ENCODE results near the gene TPM3. TPM values are rescaled to one million over a fixed set of nuclear protein-coding genes. Genes with fewer than 3 reads are reported as not detected.
"Not testable (repeated sequence)": the region's sequence is repeated elsewhere in the genome, so short reads cannot be mapped to it uniquely, and the experiment has no call there.

Gene TPM3
- total RNA-seq, 1 donor from 2014 or later: 279 TPM

DNA sequence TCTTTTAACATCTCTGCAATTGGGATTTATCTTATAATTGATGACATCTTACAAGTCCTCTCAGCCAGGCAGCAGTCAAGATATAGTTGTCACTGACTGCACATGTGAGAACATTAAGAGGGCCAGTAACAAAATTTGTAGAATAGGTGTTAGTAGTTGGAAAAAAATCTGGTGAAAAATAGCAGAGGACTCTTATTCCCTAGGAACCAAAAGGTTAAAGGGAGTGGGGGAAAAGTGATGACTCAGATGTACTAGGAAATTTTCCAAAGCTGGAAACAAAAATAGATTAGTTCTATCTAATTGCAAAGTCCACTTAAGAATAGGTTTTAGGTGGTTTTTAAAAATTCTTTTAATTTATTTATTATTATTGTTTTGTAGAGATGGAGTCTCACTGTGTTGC is 40.6 kb downstream of the TPM3 start:
- no peak for FAIRE-seq

DNA sequence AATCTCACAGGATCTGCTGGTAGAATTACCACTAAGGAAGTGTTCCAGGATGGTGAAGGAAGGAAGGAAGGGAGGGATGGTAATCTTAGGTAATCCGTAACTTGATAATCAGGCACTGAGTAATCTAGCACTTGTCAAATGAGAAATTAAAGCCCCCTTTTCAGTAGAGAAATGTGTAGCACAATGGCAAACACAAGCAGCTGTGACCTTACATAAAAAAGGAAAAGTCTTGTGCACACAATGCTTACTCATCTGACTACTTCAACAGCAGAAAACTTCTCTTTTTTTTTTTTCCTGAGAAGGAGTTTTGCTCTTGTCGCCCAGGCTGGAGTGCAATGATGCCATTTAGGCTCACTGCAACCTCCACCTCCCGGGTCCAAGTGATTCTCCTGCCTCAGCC is 43.1 kb downstream of the TPM3 start:
- no peak for FAIRE-seq
- Histone ChIP-seq H3K27me3 (ENCODE audit: control insufficient read depth, insufficient read depth, low read length) (no peaks in the 10 kb centered on the region), H3K4me3 (ENCODE audit: low read depth, low read length) (no peak overlapping the region), H3K36me3 (ENCODE audit: control insufficient read depth, insufficient read depth, low read length) (no peaks in the 10 kb centered on the region)
- DNase-seq (ENCODE audit: low read depth): peak; percentile 21
- TF ChIP-seq, protein P1, sequence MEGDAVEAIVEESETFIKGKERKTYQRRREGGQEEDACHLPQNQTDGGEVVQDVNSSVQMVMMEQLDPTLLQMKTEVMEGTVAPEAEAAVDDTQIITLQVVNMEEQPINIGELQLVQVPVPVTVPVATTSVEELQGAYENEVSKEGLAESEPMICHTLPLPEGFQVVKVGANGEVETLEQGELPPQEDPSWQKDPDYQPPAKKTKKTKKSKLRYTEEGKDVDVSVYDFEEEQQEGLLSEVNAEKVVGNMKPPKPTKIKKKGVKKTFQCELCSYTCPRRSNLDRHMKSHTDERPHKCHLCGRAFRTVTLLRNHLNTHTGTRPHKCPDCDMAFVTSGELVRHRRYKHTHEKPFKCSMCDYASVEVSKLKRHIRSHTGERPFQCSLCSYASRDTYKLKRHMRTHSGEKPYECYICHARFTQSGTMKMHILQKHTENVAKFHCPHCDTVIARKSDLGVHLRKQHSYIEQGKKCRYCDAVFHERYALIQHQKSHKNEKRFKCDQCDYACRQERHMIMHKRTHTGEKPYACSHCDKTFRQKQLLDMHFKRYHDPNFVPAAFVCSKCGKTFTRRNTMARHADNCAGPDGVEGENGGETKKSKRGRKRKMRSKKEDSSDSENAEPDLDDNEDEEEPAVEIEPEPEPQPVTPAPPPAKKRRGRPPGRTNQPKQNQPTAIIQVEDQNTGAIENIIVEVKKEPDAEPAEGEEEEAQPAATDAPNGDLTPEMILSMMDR (IDR thresholded peaks at IDR 0.05; ENCODE audit: insufficient read depth, low read length, severe bottlenecking): no peak

More for the DNA sequence above, 40.6 kb downstream of the TPM3 start:
- no peak for DNase-seq (ENCODE audit: low read depth)
- no peak overlapping the region for H3K4me3 ChIP-seq (ENCODE audit: low read depth, low read length)
- no peaks in the 10 kb centered on the region for H3K36me3 ChIP-seq (ENCODE audit: control insufficient read depth, insufficient read depth, low read length)
- TF ChIP-seq, protein P1 (IDR thresholded peaks at IDR 0.05; ENCODE audit: insufficient read depth, low read length, severe bottlenecking): no peak
- no peaks in the 10 kb centered on the region for H3K27me3 ChIP-seq (ENCODE audit: control insufficient read depth, insufficient read depth, low read length)

DNA sequence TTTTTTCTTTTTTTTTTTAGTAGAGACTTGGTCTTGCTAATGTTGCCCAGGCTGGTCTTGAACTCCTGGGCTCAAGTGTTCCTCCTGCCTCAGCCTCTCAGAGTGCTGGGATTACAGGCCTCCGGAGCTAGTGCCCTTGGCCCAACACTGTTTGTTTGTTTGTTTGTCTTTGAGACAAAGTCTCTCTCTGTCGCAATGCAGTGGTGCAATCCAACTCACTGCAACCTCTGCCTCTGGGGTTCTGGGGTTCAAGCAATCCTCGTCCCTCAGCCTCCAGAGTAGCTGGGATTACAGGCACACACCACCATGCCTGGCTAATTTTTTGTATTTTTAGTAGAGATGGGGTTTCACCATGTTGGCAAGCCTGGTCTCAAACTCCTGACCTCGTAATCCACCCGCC is 44.4 kb downstream of the TPM3 start:
- H3K27me3 ChIP-seq (ENCODE audit: control insufficient read depth, insufficient read depth, low read length); DNase-seq (ENCODE audit: low read depth); FAIRE-seq; H3K4me3 ChIP-seq (ENCODE audit: low read depth, low read length); H3K36me3 ChIP-seq (ENCODE audit: control insufficient read depth, insufficient read depth, low read length): not testable (repeated sequence)

DNA sequence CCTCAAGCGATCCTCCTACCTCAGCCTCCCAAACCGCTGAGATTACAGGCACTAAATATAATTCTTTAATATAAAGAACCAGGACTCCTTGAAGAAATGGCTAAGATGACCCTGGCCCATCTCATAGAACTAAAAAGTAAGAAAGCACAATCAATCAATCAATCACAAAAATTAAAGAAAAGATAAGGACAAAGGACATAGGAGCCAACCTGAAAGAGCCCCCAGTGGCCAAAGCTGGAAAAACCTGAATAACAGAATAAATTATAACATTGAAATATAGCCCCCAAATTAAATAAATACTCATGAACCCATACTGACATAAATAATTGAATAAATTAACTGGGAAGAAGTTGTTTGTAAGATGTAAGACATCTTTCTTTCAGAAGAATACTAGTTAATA is 45.9 kb downstream of the TPM3 start:
- Histone ChIP-seq H3K4me3 (ENCODE audit: low read depth, low read length) (no peak overlapping the region), H3K36me3 (ENCODE audit: control insufficient read depth, insufficient read depth, low read length) (no peaks in the 10 kb centered on the region), H3K27me3 (ENCODE audit: control insufficient read depth, insufficient read depth, low read length) (no peaks in the 10 kb centered on the region)
- DNase-seq (ENCODE audit: low read depth) (no peak), FAIRE-seq (no peak)
- TF ChIP-seq, protein P1 (IDR thresholded peaks at IDR 0.05; ENCODE audit: insufficient read depth, low read length, severe bottlenecking): peak; percentile 10

DNA sequence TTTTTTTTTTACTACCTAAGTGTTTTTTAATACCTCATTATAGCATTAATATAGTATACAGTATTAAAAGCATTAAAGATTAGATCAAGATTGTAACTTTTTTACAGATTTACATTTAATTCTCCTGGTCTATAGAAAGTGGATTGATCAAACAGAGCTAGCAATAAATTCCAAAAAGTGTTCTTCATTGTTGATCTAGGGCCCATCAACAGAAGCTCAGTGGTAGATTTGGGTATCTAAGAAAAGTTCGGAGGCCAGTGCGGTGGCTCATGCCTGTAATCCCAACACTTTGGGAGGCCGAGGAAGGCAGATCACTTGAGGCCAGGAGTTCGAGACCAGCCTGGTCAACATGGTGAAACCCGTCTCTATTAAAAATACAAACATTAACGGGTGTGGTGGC is 49.5 kb downstream of the TPM3 start:
- Histone ChIP-seq H3K4me3 (ENCODE audit: low read depth, low read length) (no peak overlapping the region), H3K27me3 (ENCODE audit: control insufficient read depth, insufficient read depth, low read length) (no peaks in the 10 kb centered on the region), H3K36me3 (ENCODE audit: control insufficient read depth, insufficient read depth, low read length) (no peaks in the 10 kb centered on the region)
- DNase-seq (ENCODE audit: low read depth) (no peak), FAIRE-seq (no peak)
- TF ChIP-seq, protein P1 (IDR thresholded peaks at IDR 0.05; ENCODE audit: insufficient read depth, low read length, severe bottlenecking): no peak

DNA sequence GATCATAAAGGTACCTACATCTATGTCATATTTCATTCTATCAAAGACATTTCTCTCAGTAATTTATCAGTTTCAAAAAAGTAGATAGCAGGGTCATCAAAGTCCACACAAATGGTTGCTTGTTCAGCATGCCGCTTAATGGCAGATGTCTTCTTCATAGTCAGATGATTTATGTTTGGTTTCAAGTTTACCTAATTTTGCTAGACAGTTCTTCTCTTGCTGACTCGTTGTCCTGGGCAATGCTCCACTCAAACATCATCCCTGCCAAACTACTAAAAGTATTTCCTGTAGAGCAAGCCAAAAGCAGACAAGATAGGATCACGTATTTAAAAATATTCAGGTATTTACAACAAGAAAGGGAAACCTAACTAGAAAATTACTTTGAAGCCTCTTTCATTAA is 50.7 kb downstream of the TPM3 start:
- FAIRE-seq (no peak), DNase-seq (ENCODE audit: low read depth) (no peak)
- H3K27me3 ChIP-seq (ENCODE audit: control insufficient read depth, insufficient read depth, low read length): no peaks in the 10 kb centered on the region
- TF ChIP-seq, protein P1 (IDR thresholded peaks at IDR 0.05; ENCODE audit: insufficient read depth, low read length, severe bottlenecking): no peak
- no peaks in the 10 kb centered on the region for H3K36me3 ChIP-seq (ENCODE audit: control insufficient read depth, insufficient read depth, low read length)
- H3K4me3 ChIP-seq (ENCODE audit: low read depth, low read length): no peak overlapping the region
